Motor neuron (in vitro differentiated cells): Measurements from ENCODE around the gene OSBPL5. TPM values are rescaled to one million over a fixed set of nuclear protein-coding genes. Genes with fewer than 3 reads are reported as not detected.
"Not testable (repeated sequence)": the region's sequence is repeated elsewhere in the genome, so short reads cannot be mapped to it uniquely, and the experiment has no call there.

Experiments
- ATAC-seq, 8 experiments: fragments of 200-7000 bp; cut with Tn5 transposase; replicated peaks in 6 of 8; 2 replicates each; pipeline ENCODE4 v1.8.0; 2021; ENCODE audit warnings: mild to moderate bottlenecking in 8 of 8, moderate library complexity in 8 of 8
- H3K27ac ChIP-seq, 2 donors: fragments of 250-450 bp; sonication (Bioruptor Pico); 2 replicates each; pipeline ENCODE4 v1.9.0; 2021; ENCODE audit warnings: antibody characterized with exemption in 2 of 2, mild to moderate bottlenecking in 2 of 2, moderate library complexity in 1 of 2
- H3K4me1 ChIP-seq, 2 donors: fragments of 250-450 bp; sonication (Bioruptor Pico); replicated peaks in 1 of 2; 2 replicates each; pipeline ENCODE4 v1.6.1; 2021; ENCODE audit warnings: antibody characterized with exemption in 2 of 2, mild to moderate bottlenecking in 2 of 2, moderate library complexity in 1 of 2
- H3K4me3 ChIP-seq, 5 donors: fragments of 250-450 bp; sonication (Bioruptor Pico); 2 replicates each; pipeline ENCODE4 v1.9.0; 2021; ENCODE audit warnings: antibody characterized with exemption in 5 of 5, mild to moderate bottlenecking in 5 of 5, moderate library complexity in 4 of 5
- WGBS, 10 experiments: fragments of 450-650 bp; shearing (Covaris generic); methylation state at CpG; one replicate each; pipeline ENCODE4 v1.0.0; 2022; 5-methylcytosine and 5-hydroxymethylcytosine counted together
- in situ Hi-C, 9 experiments: fragments of 400-800 bp; cut with MboI; loops; one replicate each; pipeline ENCODE4 v1.15.0; 2021; ENCODE audit warnings: low sequenced_read_pairs in 9 of 9, low pct_unique_long_range_greater_than_20kb in 2 of 9; ENCODE audit not compliant: unreplicated experiment in 9 of 9
- total RNA-seq, 8 experiments: library from RNA; unstranded; fragments of 300-600 nt; gene quantifications; 2 replicates each; pipeline versions ENCODE4 v1.2.3 to v1.2.4, GENCODE V29; 2022

OSBPL5 gene
- total RNA-seq, 8 experiments from 2014 or later = 12.1 to 29.8 (median 18.1) TPM

DNA sequence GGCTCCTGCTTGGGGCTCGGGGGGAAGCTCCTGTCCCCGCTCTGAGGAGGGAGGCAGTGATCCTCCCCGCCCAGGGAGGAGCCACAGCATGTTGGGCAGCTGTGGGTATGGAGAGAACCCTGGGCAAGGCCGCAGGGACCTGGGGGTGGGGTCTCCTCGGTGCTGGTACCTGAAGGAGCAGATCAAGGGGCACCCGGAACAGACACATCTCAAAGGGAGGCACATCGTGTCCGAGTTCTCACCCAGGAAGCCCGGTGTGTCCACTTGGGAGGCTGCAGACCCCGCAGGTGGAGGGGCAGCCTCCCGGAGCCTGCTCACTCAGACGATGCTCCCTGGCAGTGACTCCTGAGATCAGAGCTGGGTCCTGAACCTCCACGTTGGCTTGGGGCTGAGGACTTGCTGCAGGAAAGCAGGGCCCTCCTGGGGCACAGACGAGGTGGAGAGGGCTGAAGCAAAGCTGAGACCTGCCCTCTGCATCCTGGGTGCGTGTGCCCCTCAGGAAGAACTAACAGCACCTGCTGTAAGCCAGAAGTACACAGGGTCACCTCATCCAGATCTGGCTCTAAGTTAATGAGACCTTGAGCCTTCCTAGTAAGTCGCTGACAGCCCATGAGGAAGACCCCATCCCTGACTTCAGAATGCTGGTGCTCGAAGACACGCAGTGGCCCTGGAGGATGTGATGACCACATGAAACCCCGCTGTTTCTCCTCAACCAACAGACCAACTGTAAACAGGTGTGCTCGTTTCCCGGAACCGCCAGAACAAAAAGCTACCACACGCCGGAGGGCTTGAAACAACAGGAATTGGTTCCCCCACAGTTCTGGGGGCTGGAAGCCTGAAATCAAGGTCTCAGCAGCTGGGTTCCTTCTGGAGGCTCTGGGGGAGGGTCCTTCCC is 5.9 kb upstream of the OSBPL5 start:
- no peak overlapping the region for H3K4me3 ChIP-seq
- ATAC-seq = no peak
- peaks cover 0 to 7% of the 10 kb centered on the region in 2 donors for H3K4me1 ChIP-seq
- no peak overlapping the region for H3K27ac ChIP-seq
- WGBS, 10 experiments = 80 to 97% (median 91%) methylated on average over 1 to 8 of the region's 24 CpGs; no CpG with 5 or more reads in 4 of the 10 experiments
- in situ Hi-C loops = no loop called here

- no peak for ATAC-seq
- peaks cover 0 to 13% of the 10 kb centered on the region in 2 donors for H3K4me1 ChIP-seq
- WGBS, 10 experiments = 0 to 100% (median 87%) methylated on average over 1 to 6 of the region's 18 CpGs; no CpG with 5 or more reads in 5 of the 10 experiments
- H3K4me3 ChIP-seq = no peak overlapping the region
- in situ Hi-C loops = no loop called here
- no peak overlapping the region for H3K27ac ChIP-seq
Measured at GRCh38 chr11:3170044-3170755, 5.1 kb upstream of the OSBPL5 start.

DNA sequence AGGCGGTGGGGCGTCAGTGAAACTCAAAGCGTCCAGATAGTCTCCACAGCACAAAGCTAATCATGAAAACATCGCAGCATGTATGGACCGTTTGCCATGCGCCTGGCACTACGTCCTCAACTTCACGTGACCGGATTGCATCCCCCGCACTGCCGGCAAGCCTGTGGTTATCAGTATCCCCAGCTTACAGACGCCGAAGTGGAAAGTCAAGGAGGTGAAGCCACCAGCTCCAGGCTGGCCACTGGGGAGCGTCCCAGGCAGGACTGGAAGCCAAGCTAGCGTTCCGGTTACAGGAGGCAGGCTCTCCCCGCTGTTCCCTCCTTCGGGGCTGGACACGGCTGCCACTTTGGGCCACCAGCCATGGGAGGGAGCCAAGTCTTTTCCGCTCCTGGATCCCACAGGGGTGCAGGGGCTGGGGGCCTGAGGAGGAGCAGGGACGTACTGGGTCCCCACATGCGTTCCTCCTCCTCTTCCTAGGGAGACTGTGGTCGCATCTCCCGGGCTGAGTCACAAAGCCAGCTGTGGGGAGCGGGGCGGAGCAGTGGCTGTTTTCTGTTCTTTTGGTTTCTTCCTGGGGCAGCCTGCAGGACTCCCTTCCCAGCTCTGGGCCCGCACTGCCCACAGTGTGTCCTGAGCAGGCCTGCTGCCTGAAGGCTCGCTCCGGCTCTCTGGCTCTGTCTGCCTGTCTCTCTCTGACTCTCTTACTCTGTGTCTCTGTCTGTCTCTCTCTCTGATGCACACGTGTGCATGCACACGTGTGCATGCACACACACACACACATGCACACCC is 4.3 kb upstream of the OSBPL5 start:
- H3K4me3 ChIP-seq = no peak overlapping the region
- in situ Hi-C loops = no loop called here

GRCh38 chr11:3168742-3169254 is 3.7 kb upstream of the OSBPL5 start:
- ATAC-seq, in situ Hi-C loops, H3K27ac ChIP-seq, H3K4me3 ChIP-seq: not testable (repeated sequence)
- WGBS, 10 experiments = 0 to 100% (median 83%) methylated on average over 1 to 12 of the region's 17 CpGs; no CpG with 5 or more reads in 2 of the 10 experiments
- peaks cover 3 to 20% of the 10 kb centered on the region in 2 donors for H3K4me1 ChIP-seq

More for the DNA sequence above, 4.3 kb upstream of the OSBPL5 start:
- WGBS, 10 experiments = 0 to 47% (median 16%) methylated on average over 1 to 14 of the region's 31 CpGs; no CpG with 5 or more reads in 3 of the 10 experiments
- Histone ChIP-seq H3K4me1 (peaks cover 0 to 14% of the 10 kb centered on the region in 2 donors), H3K27ac (no peak overlapping the region)
- peak in 6 of 8 experiments; percentile 12 to 74 (median 32) for ATAC-seq

DNA sequence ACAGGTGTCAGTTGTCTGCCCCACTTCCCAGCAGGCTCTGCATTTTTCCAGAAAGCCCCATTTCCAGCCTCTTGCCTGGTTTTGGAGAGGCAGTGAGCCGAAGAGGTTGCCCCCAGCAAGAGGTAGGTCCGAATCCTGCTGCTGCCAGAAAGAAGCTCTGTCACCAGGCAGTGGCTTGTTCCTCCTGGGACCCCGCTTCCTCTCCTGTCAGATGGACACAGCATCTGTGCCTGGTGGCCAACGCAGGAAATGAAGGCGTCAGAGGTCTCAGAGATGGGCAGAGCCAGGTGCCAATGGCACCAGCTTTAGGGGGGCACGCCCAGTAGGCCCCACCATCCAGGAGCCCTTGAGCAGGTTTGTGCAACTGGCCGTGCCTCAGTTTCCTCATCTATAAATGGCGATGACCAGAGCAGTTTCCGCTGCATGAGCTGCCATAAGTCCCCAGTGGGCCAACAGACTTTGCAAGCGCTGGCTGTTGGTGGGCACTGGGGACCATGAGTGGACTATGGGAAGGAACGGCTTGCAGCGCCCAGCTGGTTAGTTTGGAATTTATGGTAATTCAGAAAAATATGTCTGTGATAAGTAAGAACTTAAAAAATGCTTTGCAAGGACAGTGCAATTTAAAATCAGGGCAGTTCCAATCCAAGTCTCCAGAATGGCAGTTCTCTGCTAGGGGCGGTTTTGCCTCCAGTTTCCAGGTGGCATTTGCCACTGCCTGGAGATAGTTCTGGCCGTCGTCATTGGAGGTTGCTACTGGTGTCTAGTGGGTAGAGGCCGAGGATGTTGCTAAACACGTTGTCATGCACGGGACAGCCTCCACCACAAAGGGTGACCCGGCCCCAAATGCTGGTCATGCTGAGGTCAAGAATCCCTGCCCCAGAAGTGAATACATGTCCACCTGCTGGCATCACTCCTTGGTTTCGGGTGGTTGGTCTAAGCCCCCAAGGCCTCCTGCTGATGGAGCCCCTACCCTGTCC is 2.3 kb upstream of the OSBPL5 start:
- in situ Hi-C loops = no loop called here
- Histone ChIP-seq H3K27ac (no peak overlapping the region), H3K4me3 (no peak overlapping the region), H3K4me1 (peaks cover 11 to 29% of the 10 kb centered on the region in 2 donors)
- no peak for ATAC-seq
- WGBS, 10 experiments = 10 to 100% (median 82%) methylated on average over 1 to 16 of the region's 20 CpGs

GRCh38 chr11:3166268-3167142 is 1.4 kb upstream of the OSBPL5 start:
- Histone ChIP-seq H3K27ac (no peak overlapping the region), H3K4me1 (peaks cover 11 to 31% of the 10 kb centered on the region in 2 donors), H3K4me3 (no peak overlapping the region)
- ATAC-seq = no peak
- in situ Hi-C loops = no loop called here
- WGBS, 10 experiments = 60 to 88% (median 80%) methylated on average over 1 to 11 of the region's 25 CpGs; no CpG with 5 or more reads in 7 of the 10 experiments

GRCh38 chr11:3165916-3166267 is 782 bp upstream of the OSBPL5 start:
- no peak for ATAC-seq
- Histone ChIP-seq H3K27ac (no peak overlapping the region), H3K4me1 (peaks cover 17 to 37% of the 10 kb centered on the region in 2 donors), H3K4me3 (peak overlapping the region in 1 of 5 donors; percentile 90)
- in situ Hi-C loops = no loop called here
- 0 to 100% (median 84%) methylated on average over 1 to 3 of the region's 5 CpGs; no CpG with 5 or more reads in 4 of the 10 experiments for WGBS, 10 experiments

DNA sequence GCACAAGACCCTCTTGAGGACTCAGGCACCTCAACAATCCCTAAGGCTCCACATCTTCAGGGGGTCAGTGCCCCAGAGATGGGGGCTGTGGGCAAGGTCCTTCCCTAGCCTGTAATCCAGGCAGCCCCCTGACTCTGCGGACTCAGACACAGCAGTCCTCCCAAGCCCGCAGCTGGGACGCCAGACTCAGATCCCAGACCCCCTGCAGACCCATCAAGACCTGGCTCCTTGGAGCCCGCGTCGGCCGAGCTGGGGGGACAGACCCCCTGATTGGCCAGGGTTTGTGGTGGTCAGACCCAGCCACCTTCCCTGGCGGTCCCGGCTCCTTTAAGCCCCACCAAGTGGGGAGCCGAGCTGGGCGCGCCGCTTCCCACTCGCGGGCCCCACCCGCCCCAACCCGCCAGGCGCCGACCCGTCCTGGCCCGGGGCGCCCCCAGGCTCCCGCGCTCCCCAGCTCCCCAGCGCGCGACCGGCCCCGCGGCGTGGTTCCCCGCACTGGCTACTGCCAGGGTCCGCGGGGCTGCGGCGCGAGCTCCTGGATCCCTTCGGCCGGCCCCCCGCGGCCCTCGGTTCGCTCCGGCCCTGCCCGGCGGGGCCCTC is 458 bp downstream of the OSBPL5 start:
- peaks cover 19 to 39% of the 10 kb centered on the region in 2 donors for H3K4me1 ChIP-seq
- H3K4me3 ChIP-seq = peak overlapping the region; percentile 84 to 97 (median 92)
- peak; percentile 1 to 22 (median 2) for ATAC-seq
- H3K27ac ChIP-seq = peak overlapping the region; percentile 39 to 51
- WGBS, 10 experiments = 0% methylated on average over 6 of the region's 46 CpGs; no CpG with 5 or more reads in 9 of the 10 experiments
- in situ Hi-C loops = no loop called here

- peaks cover 24 to 44% of the 10 kb centered on the region in 2 donors for H3K4me1 ChIP-seq
- peak overlapping the region; percentile 84 to 97 (median 92) for H3K4me3 ChIP-seq
- in situ Hi-C loops = no loop called here
- 0 to 16% methylated on average over 1 to 5 of the region's 13 CpGs; no CpG with 5 or more reads in 8 of the 10 experiments for WGBS, 10 experiments
- peak overlapping the region in 1 of 2 donors; percentile 51 for H3K27ac ChIP-seq
- ATAC-seq = peak in 1 of 8 experiments; percentile 1
Measured at GRCh38 chr11:3164138-3164551, 965 bp downstream of the OSBPL5 start.

GRCh38 chr11:3163241-3163981 is 1.7 kb downstream of the OSBPL5 start:
- in situ Hi-C loops = no loop called here
- no peak overlapping the region for H3K27ac ChIP-seq
- peak overlapping the region; percentile 84 to 97 (median 92) for H3K4me3 ChIP-seq
- WGBS, 10 experiments = 17 to 80% (median 38%) methylated on average over 1 of the region's 15 CpGs; no CpG with 5 or more reads in 7 of the 10 experiments
- no peak for ATAC-seq
- H3K4me1 ChIP-seq = peaks cover 24 to 45% of the 10 kb centered on the region in 2 donors
